Stimulated activated CD8-positive, alpha-beta memory T cell treated with anti-CD3 and anti-CD28 coated beads, Interleukin-15, amount 100 ng/mL, for 24 hours (primary cell): ENCODE data around the gene DAPK2.

Experiments used
- DNase-seq: peaks from one replicate; pipeline ENCODE4 v3.0.0-alpha.2; 2020; ENCODE audit warnings: low read depth

The DAPK2 gene

GRCh38 chr15:63942486-63943365 is 103.6 kb downstream of the DAPK2 start:
- no peak for DNase-seq

GRCh38 chr15:63941698-63942465 is 104.4 kb downstream of the DAPK2 start:
- no peak for DNase-seq

GRCh38 chr15:63940966-63941620 is 105.2 kb downstream of the DAPK2 start:
- no peak for DNase-seq

- DNase-seq, result no peak
These were observed 106.7 kb downstream of the DAPK2 start for GRCh38 chr15:63939531-63940130.

GRCh38 chr15:63938486-63939061 is 107.7 kb downstream of the DAPK2 start:
- DNase-seq, result no peak

GRCh38 chr15:63933522-63933921 is 112.8 kb downstream of the DAPK2 start:
- DNase-seq, result no peak

- no peak for DNase-seq
These were observed 114.7 kb downstream of the DAPK2 start for GRCh38 chr15:63931556-63931955.

- no peak for DNase-seq
These were observed 116.3 kb downstream of the DAPK2 start for GRCh38 chr15:63930034-63930433.

- DNase-seq, result no peak
These were observed 118.0 kb downstream of the DAPK2 start for GRCh38 chr15:63928185-63928842.

GRCh38 chr15:63923993-63924950 is 122.0 kb downstream of the DAPK2 start:
- DNase-seq, result no peak

- DNase-seq, result no peak
These were observed 123.4 kb downstream of the DAPK2 start for GRCh38 chr15:63922916-63923315.

GRCh38 chr15:63922261-63922904 is 123.9 kb downstream of the DAPK2 start:
- DNase-seq, result no peak

- DNase-seq, result no peak
These were observed 125.6 kb downstream of the DAPK2 start for GRCh38 chr15:63920504-63921175.

- DNase-seq, result no peak
These were observed 127.4 kb downstream of the DAPK2 start for GRCh38 chr15:63918901-63919348.

GRCh38 chr15:63918317-63918672 is 128.0 kb downstream of the DAPK2 start:
- DNase-seq, result no peak

GRCh38 chr15:63917588-63918316 is 128.5 kb downstream of the DAPK2 start:
- no peak for DNase-seq

- DNase-seq, result no peak
These were observed 130.2 kb downstream of the DAPK2 start for GRCh38 chr15:63915873-63916771.
